ENCODE results near the gene EMD. TPM values are rescaled to one million over a fixed set of nuclear protein-coding genes. Genes with fewer than 3 reads are reported as not detected.

Gene EMD
- total RNA-seq, 4 donors from 2014 or later: 41.0 to 58.6 (median 50.6) TPM

DNA sequence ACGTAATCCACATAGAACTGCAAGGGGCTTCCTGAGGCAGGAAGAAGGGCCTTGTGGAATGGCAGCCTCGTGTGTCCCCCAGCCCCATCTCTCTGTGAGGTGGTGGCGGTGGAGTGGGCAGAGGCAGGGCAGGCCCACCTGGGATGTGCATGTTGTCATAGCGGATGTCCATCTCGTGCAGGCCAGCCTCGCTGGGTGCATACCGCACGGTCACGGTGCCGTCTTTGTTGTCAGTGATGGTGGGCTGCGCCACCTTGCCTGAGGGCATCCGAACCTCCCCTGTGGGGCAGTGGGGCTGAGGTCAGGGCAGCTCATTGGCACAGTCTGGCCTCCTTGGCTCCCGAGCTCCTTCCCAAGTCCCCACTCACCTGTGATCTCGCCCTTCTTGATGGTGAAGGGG lies 25.1 kb upstream of the EMD start:
- Histone ChIP-seq H3K36me3 (peaks cover 0 to 100% of the 10 kb centered on the region in 2 donors), H3K4me1 (peaks cover 0 to 49% (median 0%) of the 10 kb centered on the region in 3 donors), H3K27ac (peak overlapping the region; percentile 10 to 99 (median 86)), H3K4me3 (no peak overlapping the region), H3K9me3 (no peaks in the 10 kb centered on the region), H3K27me3 (no peaks in the 10 kb centered on the region)
- 58% methylated on average over 8 of the region's 14 CpGs; no CpG with 5 or more reads in 1 of the 2 donors for WGBS, 2 donors (ENCODE audit: low coverage in 1 of 2)
- TF ChIP-seq, protein P1, sequence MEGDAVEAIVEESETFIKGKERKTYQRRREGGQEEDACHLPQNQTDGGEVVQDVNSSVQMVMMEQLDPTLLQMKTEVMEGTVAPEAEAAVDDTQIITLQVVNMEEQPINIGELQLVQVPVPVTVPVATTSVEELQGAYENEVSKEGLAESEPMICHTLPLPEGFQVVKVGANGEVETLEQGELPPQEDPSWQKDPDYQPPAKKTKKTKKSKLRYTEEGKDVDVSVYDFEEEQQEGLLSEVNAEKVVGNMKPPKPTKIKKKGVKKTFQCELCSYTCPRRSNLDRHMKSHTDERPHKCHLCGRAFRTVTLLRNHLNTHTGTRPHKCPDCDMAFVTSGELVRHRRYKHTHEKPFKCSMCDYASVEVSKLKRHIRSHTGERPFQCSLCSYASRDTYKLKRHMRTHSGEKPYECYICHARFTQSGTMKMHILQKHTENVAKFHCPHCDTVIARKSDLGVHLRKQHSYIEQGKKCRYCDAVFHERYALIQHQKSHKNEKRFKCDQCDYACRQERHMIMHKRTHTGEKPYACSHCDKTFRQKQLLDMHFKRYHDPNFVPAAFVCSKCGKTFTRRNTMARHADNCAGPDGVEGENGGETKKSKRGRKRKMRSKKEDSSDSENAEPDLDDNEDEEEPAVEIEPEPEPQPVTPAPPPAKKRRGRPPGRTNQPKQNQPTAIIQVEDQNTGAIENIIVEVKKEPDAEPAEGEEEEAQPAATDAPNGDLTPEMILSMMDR (IDR thresholded peaks at IDR 0.05): no peak
- TF ChIP-seq POLR2AphosphoS5 (IDR thresholded peaks at IDR 0.05): peak; percentile 5
- no peak for TF ChIP-seq EP300 (IDR thresholded peaks at IDR 0.05)
- TF ChIP-seq POLR2A (IDR thresholded peaks at IDR 0.05): no peak
- no peak for ATAC-seq

DNA sequence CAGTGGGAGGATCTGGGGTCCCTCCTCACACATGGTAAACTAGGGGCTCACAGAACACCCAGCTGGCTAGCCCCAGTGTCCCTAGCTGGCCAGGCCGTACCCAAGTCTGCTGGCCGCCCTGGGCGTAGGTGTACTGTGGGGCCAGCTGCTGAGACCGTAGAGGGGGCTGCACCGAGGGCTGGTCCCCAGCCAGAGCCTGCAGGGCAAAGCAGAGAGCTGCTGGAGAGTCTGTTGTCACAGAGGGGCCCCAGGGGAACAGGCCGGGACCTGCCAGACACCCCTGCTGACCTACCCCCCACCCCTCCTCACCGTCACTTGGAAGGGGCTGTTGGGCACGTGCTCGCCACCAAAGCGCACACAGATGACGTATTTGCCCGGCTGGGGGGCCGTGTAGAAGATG lies 24.6 kb upstream of the EMD start:
- Histone ChIP-seq H3K27ac (peak overlapping the region; percentile 10 to 99 (median 86)), H3K4me1 (peaks cover 0 to 54% (median 0%) of the 10 kb centered on the region in 3 donors), H3K36me3 (peaks cover 0 to 100% of the 10 kb centered on the region in 2 donors), H3K4me3 (no peak overlapping the region), H3K27me3 (no peaks in the 10 kb centered on the region), H3K9me3 (no peaks in the 10 kb centered on the region)
- WGBS, 2 donors (ENCODE audit: low coverage in 1 of 2): 12% methylated on average over 3 of the region's 13 CpGs; no CpG with 5 or more reads in 1 of the 2 donors
- TF ChIP-seq, protein P1 (IDR thresholded peaks at IDR 0.05): no peak
- TF ChIP-seq POLR2A (IDR thresholded peaks at IDR 0.05) (no peak), EP300 (IDR thresholded peaks at IDR 0.05) (no peak), POLR2AphosphoS5 (IDR thresholded peaks at IDR 0.05) (no peak)
- no peak for ATAC-seq

DNA sequence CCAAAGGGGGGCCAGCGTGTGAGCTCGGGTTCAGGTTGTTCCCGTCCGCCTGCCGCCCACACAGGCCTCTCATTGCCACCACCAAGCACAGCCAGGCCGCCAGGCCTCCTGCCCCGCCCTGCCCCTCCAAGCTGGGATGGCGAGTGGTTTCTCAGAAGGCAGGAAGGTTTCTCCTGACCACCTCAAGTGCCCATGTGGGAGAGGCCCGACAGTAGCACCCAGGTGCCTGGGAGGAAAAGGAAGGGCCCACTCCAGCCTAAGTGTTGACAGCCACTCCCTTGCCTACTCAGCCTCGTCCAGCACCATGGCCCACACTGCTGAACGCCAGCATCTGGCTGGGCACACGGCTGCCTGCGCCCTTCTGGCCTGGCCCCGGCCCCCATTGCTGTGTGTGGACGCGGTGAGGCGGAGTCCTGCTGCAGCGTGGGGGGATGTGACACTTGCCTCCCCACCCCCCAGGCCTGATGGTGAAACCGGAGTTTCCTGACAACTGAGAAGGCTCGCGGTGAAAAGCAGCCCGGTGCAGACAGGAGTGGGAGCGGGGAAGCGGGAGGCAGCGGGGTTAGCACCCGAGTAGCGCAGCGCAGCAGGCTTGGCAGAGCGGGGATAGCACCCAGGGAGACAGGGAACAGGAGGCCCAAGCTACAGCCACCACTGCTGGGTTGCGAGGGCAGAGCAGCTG lies 23.9 kb upstream of the EMD start:
- Histone ChIP-seq H3K4me3 (no peak overlapping the region), H3K36me3 (peaks cover 0 to 100% of the 10 kb centered on the region in 2 donors), H3K27me3 (no peaks in the 10 kb centered on the region), H3K27ac (peak overlapping the region; percentile 8 to 99 (median 86)), H3K4me1 (peaks cover 0 to 57% (median 0%) of the 10 kb centered on the region in 3 donors), H3K9me3 (no peaks in the 10 kb centered on the region)
- no peak for ATAC-seq
- TF ChIP-seq EP300 (IDR thresholded peaks at IDR 0.05) (no peak), POLR2AphosphoS5 (IDR thresholded peaks at IDR 0.05) (no peak), POLR2A (IDR thresholded peaks at IDR 0.05) (no peak)
- TF ChIP-seq, protein P1 (IDR thresholded peaks at IDR 0.05): no peak
- no CpG with 5 or more reads among the region's 30 CpGs for WGBS, 2 donors (ENCODE audit: low coverage in 1 of 2)

DNA sequence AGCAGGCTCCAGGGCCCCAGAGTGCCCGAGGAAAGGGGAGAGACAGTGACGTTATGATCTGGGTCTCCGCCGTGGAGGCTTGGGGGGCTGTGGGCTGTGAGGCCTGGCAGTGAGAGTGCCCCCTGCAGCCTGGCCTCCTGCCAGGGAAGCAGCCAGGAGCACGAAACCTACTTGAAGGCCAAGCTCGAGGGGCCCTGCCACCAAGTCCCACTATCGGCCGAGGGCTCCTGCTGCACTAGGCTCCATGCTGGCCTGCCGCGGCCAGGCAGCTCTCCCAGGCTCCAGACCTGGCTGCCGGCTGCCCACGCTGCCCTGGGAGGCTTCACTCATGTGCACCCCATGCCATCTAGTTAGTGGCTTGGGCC lies 23.3 kb upstream of the EMD start:
- Histone ChIP-seq H3K9me3 (no peaks in the 10 kb centered on the region), H3K4me3 (no peak overlapping the region), H3K36me3 (peaks cover 0 to 99% of the 10 kb centered on the region in 2 donors), H3K27ac (peak overlapping the region; percentile 8 to 99 (median 86)), H3K27me3 (no peaks in the 10 kb centered on the region), H3K4me1 (peaks cover 0 to 57% (median 0%) of the 10 kb centered on the region in 3 donors)
- TF ChIP-seq POLR2AphosphoS5 (IDR thresholded peaks at IDR 0.05) (no peak), EP300 (IDR thresholded peaks at IDR 0.05) (no peak), POLR2A (IDR thresholded peaks at IDR 0.05) (no peak)
- TF ChIP-seq, protein P1 (IDR thresholded peaks at IDR 0.05): no peak
- ATAC-seq: no peak
- 58% methylated on average over 8 of the region's 12 CpGs; no CpG with 5 or more reads in 1 of the 2 donors for WGBS, 2 donors (ENCODE audit: low coverage in 1 of 2)

DNA sequence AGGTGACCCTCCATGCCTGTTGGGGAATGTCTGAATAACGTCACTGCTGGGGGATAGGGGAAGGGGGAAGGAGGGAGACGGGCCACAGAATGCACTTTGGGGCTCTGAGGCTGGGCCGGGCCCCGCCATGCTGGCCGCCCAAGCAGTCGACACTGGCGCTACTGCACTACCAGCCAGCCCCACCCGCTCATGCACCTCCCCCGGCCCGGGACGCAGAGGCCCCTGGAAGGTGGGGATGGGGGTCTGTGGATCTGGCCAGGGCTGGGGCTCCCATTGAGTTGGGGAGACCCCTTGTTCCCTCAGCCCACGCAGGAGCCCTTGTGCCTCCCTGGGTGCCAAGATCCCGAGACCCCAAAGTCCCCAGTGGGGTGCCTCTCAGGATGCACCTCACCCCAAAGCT lies 22.5 kb upstream of the EMD start:
- no CpG with 5 or more reads among the region's 13 CpGs for WGBS, 2 donors (ENCODE audit: low coverage in 1 of 2)
- Histone ChIP-seq H3K36me3 (peaks cover 0 to 96% of the 10 kb centered on the region in 2 donors), H3K27ac (peak overlapping the region; percentile 32 to 99 (median 86)), H3K27me3 (no peaks in the 10 kb centered on the region), H3K9me3 (no peaks in the 10 kb centered on the region), H3K4me1 (peaks cover 0 to 63% (median 0%) of the 10 kb centered on the region in 3 donors), H3K4me3 (no peak overlapping the region)
- TF ChIP-seq POLR2A (IDR thresholded peaks at IDR 0.05): no peak
- TF ChIP-seq POLR2AphosphoS5 (IDR thresholded peaks at IDR 0.05): no peak
- TF ChIP-seq EP300 (IDR thresholded peaks at IDR 0.05): no peak
- TF ChIP-seq, protein P1 (IDR thresholded peaks at IDR 0.05): no peak
- no peak for ATAC-seq
